GM15510 (cell line): ENCODE results near the gene MYH11.

Experiments
- POLR2A ChIP-seq: IDR thresholded peaks from 3 replicates; pipeline ENCODE4 v1.6.1; 2011; ENCODE audit warnings: borderline replicate concordance; ENCODE audit not compliant: insufficient read length; ENCODE audit errors: extremely low read depth

The MYH11 gene

GRCh38 chr16:15858921-15859668 is 2.3 kb upstream of the MYH11 start:
- no peak for TF ChIP-seq POLR2A

GRCh38 chr16:15857724-15858560 is 1.1 kb upstream of the MYH11 start:
- no peak for TF ChIP-seq POLR2A

- no peak for TF ChIP-seq POLR2A
Measured at GRCh38 chr16:15856182-15856581, 646 bp downstream of the MYH11 start.

- no peak for TF ChIP-seq POLR2A
Measured at GRCh38 chr16:15855704-15856003, 1.2 kb downstream of the MYH11 start.

- TF ChIP-seq POLR2A = no peak
Measured at GRCh38 chr16:15854906-15855703, 1.7 kb downstream of the MYH11 start.

- TF ChIP-seq POLR2A = no peak
Measured at GRCh38 chr16:15854061-15854460, 2.8 kb downstream of the MYH11 start.

GRCh38 chr16:15853021-15853420 is 3.8 kb downstream of the MYH11 start:
- no peak for TF ChIP-seq POLR2A

GRCh38 chr16:15849209-15849981 is 7.4 kb downstream of the MYH11 start:
- no peak for TF ChIP-seq POLR2A

GRCh38 chr16:15847611-15848175 is 9.1 kb downstream of the MYH11 start:
- TF ChIP-seq POLR2A = no peak

GRCh38 chr16:15846510-15846909 is 10.3 kb downstream of the MYH11 start:
- TF ChIP-seq POLR2A = no peak

- no peak for TF ChIP-seq POLR2A
Measured at GRCh38 chr16:15843635-15844279, 13.1 kb downstream of the MYH11 start.

GRCh38 chr16:15837761-15838160 is 19.1 kb downstream of the MYH11 start:
- TF ChIP-seq POLR2A = no peak

- TF ChIP-seq POLR2A = no peak
Measured at GRCh38 chr16:15836965-15837611, 19.7 kb downstream of the MYH11 start.
